ENCODE measurements around the gene MAP3K14.
A peak's percentile ranks its signal among the peaks of the same experiment; 100 is the strongest.

MAP3K14 gene

GRCh38 chr17:45313421-45313771, 3.4 kb downstream of the MAP3K14 start:
- H3K9me3 ChIP-seq (ENCODE audit: insufficient read depth, low read length), result no peaks in the 10 kb centered on the region
- peak overlapping the region; percentile 65 for H3K9ac ChIP-seq (ENCODE audit: low read length)
- peak overlapping the region; percentile 75 for H3K27ac ChIP-seq (ENCODE audit: low read depth, low read length)
- H3K4me3 ChIP-seq (ENCODE audit: insufficient read depth, low read length, poor library complexity, severe bottlenecking), result peak overlapping the region; percentile 60
- peaks cover 71% of the 10 kb centered on the region for H3K79me2 ChIP-seq (ENCODE audit: insufficient read depth, low read length)
- TF ChIP-seq, protein P1, sequence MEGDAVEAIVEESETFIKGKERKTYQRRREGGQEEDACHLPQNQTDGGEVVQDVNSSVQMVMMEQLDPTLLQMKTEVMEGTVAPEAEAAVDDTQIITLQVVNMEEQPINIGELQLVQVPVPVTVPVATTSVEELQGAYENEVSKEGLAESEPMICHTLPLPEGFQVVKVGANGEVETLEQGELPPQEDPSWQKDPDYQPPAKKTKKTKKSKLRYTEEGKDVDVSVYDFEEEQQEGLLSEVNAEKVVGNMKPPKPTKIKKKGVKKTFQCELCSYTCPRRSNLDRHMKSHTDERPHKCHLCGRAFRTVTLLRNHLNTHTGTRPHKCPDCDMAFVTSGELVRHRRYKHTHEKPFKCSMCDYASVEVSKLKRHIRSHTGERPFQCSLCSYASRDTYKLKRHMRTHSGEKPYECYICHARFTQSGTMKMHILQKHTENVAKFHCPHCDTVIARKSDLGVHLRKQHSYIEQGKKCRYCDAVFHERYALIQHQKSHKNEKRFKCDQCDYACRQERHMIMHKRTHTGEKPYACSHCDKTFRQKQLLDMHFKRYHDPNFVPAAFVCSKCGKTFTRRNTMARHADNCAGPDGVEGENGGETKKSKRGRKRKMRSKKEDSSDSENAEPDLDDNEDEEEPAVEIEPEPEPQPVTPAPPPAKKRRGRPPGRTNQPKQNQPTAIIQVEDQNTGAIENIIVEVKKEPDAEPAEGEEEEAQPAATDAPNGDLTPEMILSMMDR (IDR thresholded peaks at IDR 0.05; ENCODE audit: insufficient read depth, low read length, poor library complexity, severe bottlenecking), result no peak
- no peak for TF ChIP-seq EZH2phosphoT487 (conservative IDR thresholded peaks at IDR 0.05; ENCODE audit: low read length)
- peaks cover 25% of the 10 kb centered on the region for H3F3A ChIP-seq (ENCODE audit: insufficient read depth)
- no peaks in the 10 kb centered on the region for H3K27me3 ChIP-seq (ENCODE audit: low read length)
- no peak overlapping the region for H2AFZ ChIP-seq (ENCODE audit: low read depth, low read length, severe bottlenecking)
- no peaks in the 10 kb centered on the region; the same call in 1 of the 2 replicates for H4K20me1 ChIP-seq (ENCODE audit: low read depth, low read length)
- H3K9me2 ChIP-seq (replicated peaks; ENCODE audit: insufficient read depth, low read length), result no peaks in the 10 kb centered on the region
- H3K36me3 ChIP-seq (ENCODE audit: low read length), result no peaks in the 10 kb centered on the region
- H3K4me2 ChIP-seq (ENCODE audit: low read depth, low read length, poor library complexity, severe bottlenecking), result peak overlapping the region; percentile 84

DNA sequence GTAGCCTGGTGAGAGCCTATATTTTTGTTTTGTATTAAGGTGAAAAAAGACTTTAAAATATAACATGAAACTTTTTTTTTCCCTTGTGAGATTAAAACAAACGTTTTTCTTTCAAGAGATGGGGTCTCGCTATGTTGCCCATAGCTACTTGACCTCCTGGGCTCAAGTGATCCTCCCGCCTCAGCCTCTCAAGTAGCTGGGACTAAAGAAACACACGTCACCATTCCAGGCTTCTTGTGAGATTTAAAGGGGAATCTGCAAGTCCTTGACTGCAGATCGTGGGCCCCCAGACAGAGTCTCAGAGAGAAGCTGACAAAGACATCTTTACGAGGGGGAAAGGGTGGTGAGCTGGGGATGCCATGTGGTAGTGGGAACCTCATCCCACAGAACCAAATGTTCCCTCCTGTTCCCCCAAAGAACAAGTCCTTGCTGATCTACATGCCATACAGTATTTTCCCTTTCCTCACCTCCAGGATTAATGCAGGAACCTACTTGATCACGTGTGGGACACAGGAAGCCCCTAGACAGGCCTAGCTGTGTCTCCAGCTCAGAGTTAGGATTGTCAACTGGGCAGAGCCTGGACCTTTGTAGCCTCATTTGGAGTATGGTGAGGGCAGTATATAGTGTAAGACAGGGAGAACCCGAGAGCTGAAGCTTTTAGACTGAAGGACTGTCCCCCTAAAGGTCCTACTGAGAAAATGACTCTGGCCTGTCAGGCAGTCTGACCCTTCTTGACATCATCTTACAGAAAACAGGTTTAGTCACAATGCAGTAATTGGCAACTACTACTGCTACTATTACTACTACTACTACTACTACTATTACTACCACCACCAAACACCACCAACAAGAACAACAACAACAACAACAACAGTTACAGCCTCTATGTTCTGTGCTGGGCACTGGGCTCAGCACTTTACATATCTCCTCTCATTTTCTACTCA, 4.1 kb downstream of the MAP3K14 start:
- peaks cover 25% of the 10 kb centered on the region for H3F3A ChIP-seq (ENCODE audit: insufficient read depth)
- no peak for TF ChIP-seq EZH2phosphoT487 (conservative IDR thresholded peaks at IDR 0.05; ENCODE audit: low read length)
- TF ChIP-seq, protein P1 (IDR thresholded peaks at IDR 0.05; ENCODE audit: insufficient read depth, low read length, poor library complexity, severe bottlenecking), result no peak
- no peak overlapping the region for H2AFZ ChIP-seq (ENCODE audit: low read depth, low read length, severe bottlenecking)
- H3K36me3 ChIP-seq (ENCODE audit: low read length), result no peaks in the 10 kb centered on the region
- H3K4me3 ChIP-seq (ENCODE audit: insufficient read depth, low read length, poor library complexity, severe bottlenecking), result no peak overlapping the region
- H3K9me2 ChIP-seq (replicated peaks; ENCODE audit: insufficient read depth, low read length), result no peaks in the 10 kb centered on the region
- H3K9ac ChIP-seq (ENCODE audit: low read length), result peak overlapping the region; percentile 65
- no peaks in the 10 kb centered on the region for H3K27me3 ChIP-seq (ENCODE audit: low read length)
- H4K20me1 ChIP-seq (ENCODE audit: low read depth, low read length), result no peaks in the 10 kb centered on the region; the same call in 1 of the 2 replicates
- peak overlapping the region; percentile 84 for H3K4me2 ChIP-seq (ENCODE audit: low read depth, low read length, poor library complexity, severe bottlenecking)
- peak overlapping the region; percentile 75 for H3K27ac ChIP-seq (ENCODE audit: low read depth, low read length)
- H3K9me3 ChIP-seq (ENCODE audit: insufficient read depth, low read length), result no peaks in the 10 kb centered on the region
- H3K79me2 ChIP-seq (ENCODE audit: insufficient read depth, low read length), result peaks cover 71% of the 10 kb centered on the region

DNA sequence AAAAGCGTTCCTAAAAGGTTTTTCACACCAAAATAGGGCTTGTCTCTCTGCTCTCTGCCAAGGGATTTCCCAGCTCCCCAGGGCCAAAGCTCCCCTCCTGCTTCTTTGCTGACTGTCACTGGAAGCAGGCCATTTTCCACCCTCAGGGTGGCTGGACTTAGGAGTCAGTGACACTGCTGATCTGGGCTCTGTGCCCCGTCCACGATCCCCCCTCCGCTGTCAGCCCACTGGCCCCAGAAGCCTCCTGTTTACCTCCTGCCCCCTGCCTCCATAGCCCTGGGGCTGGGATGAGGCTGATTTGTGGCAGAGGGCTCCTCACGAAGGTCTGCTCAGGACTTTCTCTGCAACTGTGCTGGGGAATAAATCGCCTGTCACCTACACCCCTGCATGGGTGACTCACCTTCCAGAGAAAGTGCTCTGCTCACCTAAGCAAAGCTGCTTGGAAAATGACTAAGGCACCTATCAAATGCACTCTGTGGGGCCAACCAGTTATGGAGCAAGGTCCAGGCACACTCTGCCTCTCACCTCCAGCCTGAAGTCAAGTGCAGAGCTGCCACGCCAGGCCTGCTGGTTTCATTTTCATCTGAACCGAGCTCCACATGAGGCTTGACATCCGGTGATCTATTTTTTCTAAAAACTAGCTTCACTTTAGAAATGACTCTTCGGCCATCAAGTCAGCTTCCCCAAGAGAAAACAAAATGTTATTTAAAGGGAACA, 4.9 kb downstream of the MAP3K14 start:
- TF ChIP-seq, protein P1 (IDR thresholded peaks at IDR 0.05; ENCODE audit: insufficient read depth, low read length, poor library complexity, severe bottlenecking), result no peak
- no peak for TF ChIP-seq EZH2phosphoT487 (conservative IDR thresholded peaks at IDR 0.05; ENCODE audit: low read length)
- H3K9me3 ChIP-seq (ENCODE audit: insufficient read depth, low read length), result no peaks in the 10 kb centered on the region
- H3K4me2 ChIP-seq (ENCODE audit: low read depth, low read length, poor library complexity, severe bottlenecking), result peak overlapping the region; percentile 84
- peak overlapping the region; percentile 75 for H3K27ac ChIP-seq (ENCODE audit: low read depth, low read length)
- no peaks in the 10 kb centered on the region for H3K36me3 ChIP-seq (ENCODE audit: low read length)
- peak overlapping the region; percentile 65 for H3K9ac ChIP-seq (ENCODE audit: low read length)
- no peaks in the 10 kb centered on the region; the same call in 1 of the 2 replicates for H4K20me1 ChIP-seq (ENCODE audit: low read depth, low read length)
- no peaks in the 10 kb centered on the region for H3K27me3 ChIP-seq (ENCODE audit: low read length)
- H3K4me3 ChIP-seq (ENCODE audit: insufficient read depth, low read length, poor library complexity, severe bottlenecking), result no peak overlapping the region
- no peaks in the 10 kb centered on the region for H3K9me2 ChIP-seq (replicated peaks; ENCODE audit: insufficient read depth, low read length)
- H2AFZ ChIP-seq (ENCODE audit: low read depth, low read length, severe bottlenecking), result no peak overlapping the region
- peaks cover 72% of the 10 kb centered on the region for H3K79me2 ChIP-seq (ENCODE audit: insufficient read depth, low read length)
- peaks cover 25% of the 10 kb centered on the region for H3F3A ChIP-seq (ENCODE audit: insufficient read depth)
